ENCODE results near the gene CLVS2. TPM values are rescaled to one million over a fixed set of nuclear protein-coding genes. Genes with fewer than 3 reads are reported as not detected.
A peak's percentile ranks its signal among the peaks of the same experiment; 100 is the strongest.

The CLVS2 gene, protein sequence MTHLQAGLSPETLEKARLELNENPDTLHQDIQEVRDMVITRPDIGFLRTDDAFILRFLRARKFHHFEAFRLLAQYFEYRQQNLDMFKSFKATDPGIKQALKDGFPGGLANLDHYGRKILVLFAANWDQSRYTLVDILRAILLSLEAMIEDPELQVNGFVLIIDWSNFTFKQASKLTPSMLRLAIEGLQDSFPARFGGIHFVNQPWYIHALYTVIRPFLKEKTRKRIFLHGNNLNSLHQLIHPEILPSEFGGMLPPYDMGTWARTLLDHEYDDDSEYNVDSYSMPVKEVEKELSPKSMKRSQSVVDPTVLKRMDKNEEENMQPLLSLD
- total RNA-seq: under 1 TPM in 3 of 4 donors, not detected in 1; 0.27 to 0.54 (median 0.50) TPM

DNA sequence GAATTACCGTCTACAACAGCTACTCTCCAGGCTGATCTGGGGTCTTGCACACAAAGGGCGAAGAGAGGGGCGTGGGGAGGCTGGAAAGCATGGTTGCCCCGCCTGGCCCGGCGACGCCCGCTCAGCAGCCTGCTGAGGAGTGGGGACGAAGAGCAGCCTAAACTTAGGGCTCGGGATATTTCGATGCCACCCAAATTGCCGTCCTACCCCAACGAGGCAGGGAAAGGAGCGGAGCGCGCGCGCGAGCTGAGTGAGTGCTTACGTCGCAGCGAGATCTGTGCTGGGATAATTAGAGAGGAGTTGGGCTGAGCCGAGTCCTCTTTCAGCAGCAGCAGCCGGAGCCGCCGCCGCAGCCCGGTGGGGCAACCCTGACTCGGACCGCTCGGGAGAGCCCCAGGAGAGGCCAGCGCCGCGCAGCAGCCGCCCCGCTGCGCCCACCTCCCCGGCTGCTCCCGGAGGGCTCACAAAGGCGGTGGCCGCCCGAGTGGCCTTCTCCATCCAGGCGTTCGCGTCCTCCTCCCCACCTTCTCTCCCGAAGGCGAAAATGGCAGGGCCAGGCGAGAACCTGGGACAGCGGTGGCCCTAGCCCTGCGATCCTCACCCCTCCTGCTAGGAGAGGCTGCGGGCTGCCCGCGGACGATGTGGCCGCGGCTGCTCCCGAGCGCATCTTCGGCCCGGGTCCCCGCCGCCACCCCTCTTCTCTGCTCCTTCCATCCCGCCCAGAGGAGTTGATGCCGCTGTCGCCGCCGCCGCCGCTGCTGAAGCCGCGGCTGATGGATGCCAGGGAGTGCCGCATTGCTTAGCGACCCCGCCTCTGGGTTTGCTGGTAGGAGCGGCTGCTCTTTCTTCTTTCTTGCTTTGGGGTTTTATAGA, at the start of gene CLVS2:
TSS of gene CLVS2 (plus strand) at position 315 of the 873 bp plus-strand sequence. CDS start 1,543 bp downstream, outside the sequence.
- 0 to 5% methylated on average over 6 to 24 of the region's 75 CpGs for WGBS, 2 donors (ENCODE audit: low coverage in 1 of 2)
- Histone ChIP-seq H3K4me3 (peak within 1 kb of the TSS in 1 of 2 donors; percentile 46), H3K36me3 (no peaks in the 10 kb centered on the region), H3K27ac (no peak within 1 kb of the TSS), H3K4me1 (peaks cover 0 to 16% (median 9%) of the 10 kb centered on the region in 3 donors), H3K9me3 (no peaks in the 10 kb centered on the region), H3K27me3 (peaks cover 67% of the 10 kb centered on the region)
- no peak for ATAC-seq
- no peak for TF ChIP-seq POLR2AphosphoS5 (IDR thresholded peaks at IDR 0.05)
- no peak for TF ChIP-seq EP300 (IDR thresholded peaks at IDR 0.05)
- TF ChIP-seq, protein P1, sequence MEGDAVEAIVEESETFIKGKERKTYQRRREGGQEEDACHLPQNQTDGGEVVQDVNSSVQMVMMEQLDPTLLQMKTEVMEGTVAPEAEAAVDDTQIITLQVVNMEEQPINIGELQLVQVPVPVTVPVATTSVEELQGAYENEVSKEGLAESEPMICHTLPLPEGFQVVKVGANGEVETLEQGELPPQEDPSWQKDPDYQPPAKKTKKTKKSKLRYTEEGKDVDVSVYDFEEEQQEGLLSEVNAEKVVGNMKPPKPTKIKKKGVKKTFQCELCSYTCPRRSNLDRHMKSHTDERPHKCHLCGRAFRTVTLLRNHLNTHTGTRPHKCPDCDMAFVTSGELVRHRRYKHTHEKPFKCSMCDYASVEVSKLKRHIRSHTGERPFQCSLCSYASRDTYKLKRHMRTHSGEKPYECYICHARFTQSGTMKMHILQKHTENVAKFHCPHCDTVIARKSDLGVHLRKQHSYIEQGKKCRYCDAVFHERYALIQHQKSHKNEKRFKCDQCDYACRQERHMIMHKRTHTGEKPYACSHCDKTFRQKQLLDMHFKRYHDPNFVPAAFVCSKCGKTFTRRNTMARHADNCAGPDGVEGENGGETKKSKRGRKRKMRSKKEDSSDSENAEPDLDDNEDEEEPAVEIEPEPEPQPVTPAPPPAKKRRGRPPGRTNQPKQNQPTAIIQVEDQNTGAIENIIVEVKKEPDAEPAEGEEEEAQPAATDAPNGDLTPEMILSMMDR (IDR thresholded peaks at IDR 0.05): no peak
- no peak for TF ChIP-seq POLR2A (IDR thresholded peaks at IDR 0.05)

DNA sequence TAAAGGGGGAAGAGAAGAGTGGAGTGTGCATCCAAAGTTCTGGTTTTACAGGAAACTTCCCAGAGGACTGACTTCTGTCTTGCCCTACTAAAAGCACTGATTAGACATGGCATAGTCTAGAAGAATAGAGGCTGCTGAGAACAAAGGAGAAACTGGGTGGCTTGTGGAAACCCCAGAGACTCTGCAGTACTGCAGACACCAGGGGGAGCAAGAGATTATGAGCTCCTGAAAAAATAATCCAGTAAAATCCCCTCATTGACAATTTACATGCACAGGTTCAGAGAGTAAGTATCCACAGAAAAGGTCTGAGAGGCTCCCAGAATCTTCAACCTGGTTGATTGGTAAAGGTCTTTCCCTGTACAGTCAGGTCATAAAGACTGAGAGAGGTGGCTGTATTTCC, 48.7 kb upstream of the CLVS2 start:
- Histone ChIP-seq H3K27me3 (no peaks in the 10 kb centered on the region), H3K27ac (no peak overlapping the region), H3K4me1 (no peaks in the 10 kb centered on the region), H3K9me3 (peaks cover 0 to 11% (median 0%) of the 10 kb centered on the region in 3 donors), H3K36me3 (no peaks in the 10 kb centered on the region), H3K4me3 (no peak overlapping the region)
- no peak for ATAC-seq
- TF ChIP-seq, protein P1 (IDR thresholded peaks at IDR 0.05): no peak
- TF ChIP-seq EP300 (IDR thresholded peaks at IDR 0.05) (no peak), POLR2AphosphoS5 (IDR thresholded peaks at IDR 0.05) (no peak), POLR2A (IDR thresholded peaks at IDR 0.05) (no peak)

DNA sequence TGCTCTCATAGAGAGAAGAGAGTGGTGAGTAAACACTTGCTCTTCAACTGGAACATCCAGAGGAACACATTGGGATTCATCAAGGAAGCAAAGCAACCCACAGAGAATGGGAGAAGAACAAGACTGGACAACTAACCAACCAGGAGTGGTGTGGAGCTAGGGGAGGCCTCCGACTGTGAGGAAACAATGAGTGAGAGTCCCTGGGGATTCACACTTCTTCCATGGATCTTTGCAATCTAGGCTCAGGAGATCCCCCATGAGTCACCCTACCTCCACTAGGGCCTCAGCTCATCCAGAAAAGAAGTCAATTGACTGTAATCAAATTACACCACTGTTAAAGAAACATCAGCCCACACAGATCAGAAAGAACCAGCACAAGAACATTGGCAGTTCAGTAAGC, 42.3 kb upstream of the CLVS2 start:
- WGBS, 2 donors (ENCODE audit: low coverage in 1 of 2): 56 to 100% methylated on average over 1 of the region's 1 CpG
- Histone ChIP-seq H3K9me3 (peaks cover 0 to 18% (median 0%) of the 10 kb centered on the region in 3 donors), H3K4me1 (no peaks in the 10 kb centered on the region), H3K36me3 (no peaks in the 10 kb centered on the region), H3K4me3 (no peak overlapping the region), H3K27ac (no peak overlapping the region), H3K27me3 (no peaks in the 10 kb centered on the region)
- no peak for ATAC-seq
- TF ChIP-seq POLR2A (IDR thresholded peaks at IDR 0.05) (no peak), POLR2AphosphoS5 (IDR thresholded peaks at IDR 0.05) (no peak), EP300 (IDR thresholded peaks at IDR 0.05) (no peak)
- TF ChIP-seq, protein P1 (IDR thresholded peaks at IDR 0.05): no peak

DNA sequence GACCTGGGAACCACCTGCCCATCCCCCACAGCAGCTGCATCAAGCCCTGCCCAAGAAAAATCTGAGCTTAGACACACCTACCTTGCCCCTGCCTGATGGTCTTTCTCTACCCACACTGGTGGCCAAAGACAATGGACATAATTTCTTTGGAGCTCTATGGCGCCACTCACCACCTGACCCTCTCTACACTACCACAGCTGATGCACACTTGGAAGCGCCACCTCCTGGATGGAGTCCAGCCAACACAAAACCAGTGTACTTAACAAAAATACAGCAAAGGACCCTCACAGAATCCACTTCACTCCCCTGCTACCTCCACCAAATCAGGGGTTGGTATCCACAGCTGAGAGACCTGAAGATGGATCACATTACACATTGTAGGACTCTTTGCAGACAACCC, 39.7 kb upstream of the CLVS2 start:
- 92% methylated on average over 2 of the region's 2 CpGs; no CpG with 5 or more reads in 1 of the 2 donors for WGBS, 2 donors (ENCODE audit: low coverage in 1 of 2)
- Histone ChIP-seq H3K4me3 (no peak overlapping the region), H3K27ac (no peak overlapping the region), H3K36me3 (no peaks in the 10 kb centered on the region), H3K27me3 (no peaks in the 10 kb centered on the region), H3K4me1 (no peaks in the 10 kb centered on the region), H3K9me3 (peaks cover 0 to 18% (median 0%) of the 10 kb centered on the region in 3 donors)
- no peak for TF ChIP-seq POLR2AphosphoS5 (IDR thresholded peaks at IDR 0.05)
- no peak for TF ChIP-seq POLR2A (IDR thresholded peaks at IDR 0.05)
- TF ChIP-seq EP300 (IDR thresholded peaks at IDR 0.05): no peak
- TF ChIP-seq, protein P1 (IDR thresholded peaks at IDR 0.05): no peak
- no peak for ATAC-seq
